ENCODE measurements around the gene TMEM91. TPM values are rescaled to one million over a fixed set of nuclear protein-coding genes. Genes with fewer than 3 reads are reported as not detected.
"Not testable (repeated sequence)": the region's sequence is repeated elsewhere in the genome, so short reads cannot be mapped to it uniquely, and the experiment has no call there.

TMEM91 gene
- total RNA-seq, 1 donor from 2014 or later = 4.5 TPM

GRCh38 chr19:41341669-41342490 is 34.5 kb upstream of the TMEM91 start:
- Mint-ChIP-seq H3K4me1 (no peaks in the 10 kb centered on the region), H3K27ac (no peak overlapping the region), H3K36me3 (no peaks in the 10 kb centered on the region), H3K4me3 (no peak overlapping the region), H3K9me3 (no peaks in the 10 kb centered on the region), H3K27me3 (ENCODE audit: insufficient read depth, low read depth) (peaks cover 2% of the 10 kb centered on the region)
- no peak overlapping the region for H3K4me2 ChIP-seq
- no peak for TF ChIP-seq EZH2 (IDR thresholded peaks at IDR 0.05)
- TF ChIP-seq CTCF (IDR thresholded peaks at IDR 0.05) = no peak
- TF ChIP-seq EZH2phosphoT487 (IDR thresholded peaks at IDR 0.05) = no peak
- H3K9ac ChIP-seq = no peak overlapping the region
- H4K20me1 ChIP-seq (ENCODE audit: low read depth) = no peaks in the 10 kb centered on the region
- no peaks in the 10 kb centered on the region for H3K27me3 ChIP-seq
- H3F3A ChIP-seq (ENCODE audit: low read depth) = no peaks in the 10 kb centered on the region
- H3K79me2 ChIP-seq (ENCODE audit: low read depth) = no peaks in the 10 kb centered on the region
- H3K36me3 ChIP-seq = no peaks in the 10 kb centered on the region
- no peaks in the 10 kb centered on the region for H3K9me3 ChIP-seq (ENCODE audit: low read depth)
- DNase-seq (ENCODE audit: low spot score) = no peak
- no peak overlapping the region for H2AFZ ChIP-seq (replicated peaks)
- H3K27ac ChIP-seq = no peak overlapping the region
- H3K4me1 ChIP-seq = no peaks in the 10 kb centered on the region
- H3K4me3 ChIP-seq = no peak overlapping the region

- no peaks in the 10 kb centered on the region for H3K36me3 ChIP-seq
- H3K4me3 ChIP-seq = no peak overlapping the region
- H3K27me3 ChIP-seq = peaks cover 3% of the 10 kb centered on the region
- H3F3A ChIP-seq (ENCODE audit: low read depth) = no peaks in the 10 kb centered on the region
- H3K4me3 Mint-ChIP-seq = no peak overlapping the region
- H3K79me2 ChIP-seq (ENCODE audit: low read depth) = no peaks in the 10 kb centered on the region
- H3K27ac Mint-ChIP-seq = no peak overlapping the region
- peaks cover 1% of the 10 kb centered on the region for H3K36me3 Mint-ChIP-seq
- no peaks in the 10 kb centered on the region for H3K9me3 Mint-ChIP-seq
- H3K27me3 Mint-ChIP-seq (ENCODE audit: insufficient read depth, low read depth) = peaks cover 5% of the 10 kb centered on the region
- DNase-seq (ENCODE audit: low spot score) = no peak
- H4K20me1 ChIP-seq (ENCODE audit: low read depth) = no peaks in the 10 kb centered on the region
- no peak overlapping the region for H2AFZ ChIP-seq (replicated peaks)
- no peak overlapping the region for H3K4me2 ChIP-seq
- H3K9me3 ChIP-seq (ENCODE audit: low read depth) = no peaks in the 10 kb centered on the region
- H3K9ac ChIP-seq = no peak overlapping the region
- H3K4me1 Mint-ChIP-seq = no peaks in the 10 kb centered on the region
- H3K4me1 ChIP-seq = no peaks in the 10 kb centered on the region
- no peak for TF ChIP-seq EZH2 (IDR thresholded peaks at IDR 0.05)
- no peak for TF ChIP-seq EZH2phosphoT487 (IDR thresholded peaks at IDR 0.05)
- TF ChIP-seq CTCF (IDR thresholded peaks at IDR 0.05) = no peak
- no peak overlapping the region for H3K27ac ChIP-seq
Measured at GRCh38 chr19:41344162-41344561, 32.2 kb upstream of the TMEM91 start.

GRCh38 chr19:41346916-41347315 is 29.4 kb upstream of the TMEM91 start:
- not testable (repeated sequence) for H3K9ac ChIP-seq; H3K27ac ChIP-seq; H3K4me1 ChIP-seq; H3K4me3 ChIP-seq; H2AFZ ChIP-seq (replicated peaks); H3K36me3 ChIP-seq; H3K4me2 ChIP-seq; H3K27ac Mint-ChIP-seq; H3K79me2 ChIP-seq (ENCODE audit: low read depth); H3K4me1 Mint-ChIP-seq; H3K36me3 Mint-ChIP-seq; DNase-seq (ENCODE audit: low spot score); H3K9me3 ChIP-seq (ENCODE audit: low read depth); H3K9me3 Mint-ChIP-seq; H3K4me3 Mint-ChIP-seq; H4K20me1 ChIP-seq (ENCODE audit: low read depth); H3F3A ChIP-seq (ENCODE audit: low read depth)
- peaks cover 31% of the 10 kb centered on the region for H3K27me3 ChIP-seq
- peaks cover 22% of the 10 kb centered on the region for H3K27me3 Mint-ChIP-seq (ENCODE audit: insufficient read depth, low read depth)

GRCh38 chr19:41350735-41351338 is 25.5 kb upstream of the TMEM91 start:
- Histone ChIP-seq H3K36me3 (no peaks in the 10 kb centered on the region), H4K20me1 (ENCODE audit: low read depth) (peaks cover 12% of the 10 kb centered on the region), H3K4me2 (peak overlapping the region; percentile 86), H3K4me3 (peak overlapping the region; percentile 67), H3F3A (ENCODE audit: low read depth) (peaks cover 13% of the 10 kb centered on the region), H2AFZ (replicated peaks) (no peak overlapping the region), H3K4me1 (peaks cover 9% of the 10 kb centered on the region), H3K27me3 (peaks cover 53% of the 10 kb centered on the region), H3K9me3 (ENCODE audit: low read depth) (no peaks in the 10 kb centered on the region), H3K79me2 (ENCODE audit: low read depth) (no peaks in the 10 kb centered on the region), H3K9ac (no peak overlapping the region), H3K27ac (no peak overlapping the region)
- Mint-ChIP-seq H3K27me3 (ENCODE audit: insufficient read depth, low read depth) (peaks cover 36% of the 10 kb centered on the region), H3K9me3 (no peaks in the 10 kb centered on the region), H3K4me3 (peak overlapping the region; percentile 75), H3K4me1 (peaks cover 19% of the 10 kb centered on the region), H3K36me3 (peaks cover 1% of the 10 kb centered on the region), H3K27ac (no peak overlapping the region)
- TF ChIP-seq CTCF (IDR thresholded peaks at IDR 0.05) (no peak), EZH2 (IDR thresholded peaks at IDR 0.05) (no peak), EZH2phosphoT487 (IDR thresholded peaks at IDR 0.05) (no peak)
- no peak for DNase-seq (ENCODE audit: low spot score)

Measured in neural progenitor cell (in vitro differentiated cells).